Keratinocyte (primary cell): ENCODE data around the gene OR4D9. TPM values are rescaled to one million over a fixed set of nuclear protein-coding genes. Genes with fewer than 3 reads are reported as not detected.
"Not testable (repeated sequence)": the region's sequence is repeated elsewhere in the genome, so short reads cannot be mapped to it uniquely, and the experiment has no call there.

Experiments
- DNase-seq: peaks from one replicate; pipeline ENCODE4 v3.0.0-alpha.2; 2011; ENCODE audit warnings: low read depth, missing footprints, low spot score
- FAIRE-seq: peaks from 2 replicates; lab custom pipeline; 2011; peaks lifted over from hg19 to GRCh38; lab: Jason Lieb, UNC
- H2AFZ ChIP-seq: 2 replicates; pipeline ENCODE4 v1.6.0; 2012; ENCODE audit warnings: low read length, control low read depth, inconsistent platforms; ENCODE audit not compliant: control insufficient read depth
- H3K27ac ChIP-seq: 2 replicates; pipeline ENCODE4 v1.5.1; 2011; ENCODE audit warnings: low read length; ENCODE audit not compliant: control insufficient read depth, insufficient read depth
- H3K27me3 ChIP-seq: 3 replicates; pipeline ENCODE4 v1.6.0; 2011; ENCODE audit warnings: low read length; ENCODE audit not compliant: control insufficient read depth, insufficient read depth; ENCODE audit errors: extremely low read depth
- H3K36me3 ChIP-seq, 2 experiments: 2 replicates in 1 of 2; 3 replicates in 1 of 2; pipeline ENCODE4 v1.5.1; 2011; ENCODE audit warnings: low read length in 2 of 2, mild to moderate bottlenecking in 1 of 2; ENCODE audit not compliant: control insufficient read depth in 2 of 2, insufficient read depth in 2 of 2; ENCODE audit errors: extremely low read depth in 1 of 2
- H3K4me1 ChIP-seq: 3 replicates; pipeline ENCODE4 v1.5.1; 2011; ENCODE audit warnings: low read length; ENCODE audit not compliant: control insufficient read depth, insufficient read depth; ENCODE audit errors: extremely low read depth
- H3K4me2 ChIP-seq: 3 replicates; pipeline ENCODE4 v1.6.0; 2011; ENCODE audit warnings: low read depth, low read length; ENCODE audit not compliant: control insufficient read depth, insufficient read depth; ENCODE audit errors: extremely low read depth
- H3K4me3 ChIP-seq, 3 experiments: fragments of 200-600 bp in 1 of 3; sonication (generic) in 1 of 3; 2 replicates in 2 of 3; 3 replicates in 1 of 3; pipeline ENCODE4 v1.5.1; 2011 to 2016; ENCODE audit warnings: low read length in 3 of 3, mild to moderate bottlenecking in 3 of 3, control low read depth in 2 of 3, inconsistent platforms in 1 of 3, low read depth in 1 of 3, mixed read lengths in 1 of 3, mixed run types in 1 of 3, moderate library complexity in 1 of 3; ENCODE audit not compliant: control insufficient read depth in 2 of 3, insufficient read depth in 2 of 3; ENCODE audit errors: extremely low read depth in 1 of 3
- H3K79me2 ChIP-seq: 2 replicates; pipeline ENCODE4 v1.6.0; 2012; ENCODE audit warnings: low read length; ENCODE audit not compliant: control insufficient read depth, insufficient read depth
- H3K9ac ChIP-seq: 3 replicates; pipeline ENCODE4 v1.6.0; 2011; ENCODE audit warnings: low read length; ENCODE audit not compliant: control insufficient read depth, insufficient read depth; ENCODE audit errors: extremely low read depth
- H3K9me1 ChIP-seq: 3 replicates; pipeline ENCODE4 v1.6.0; 2011; ENCODE audit warnings: low read length; ENCODE audit not compliant: control insufficient read depth, insufficient read depth; ENCODE audit errors: extremely low read depth
- H3K9me3 ChIP-seq: 2 replicates; pipeline ENCODE4 v1.5.1; 2012; ENCODE audit warnings: low read depth, low read length; ENCODE audit not compliant: control insufficient read depth
- H4K20me1 ChIP-seq: 3 replicates; pipeline ENCODE4 v1.6.0; 2011; ENCODE audit warnings: low read length; ENCODE audit not compliant: control insufficient read depth, insufficient read depth; ENCODE audit errors: extremely low read depth
- EZH2 ChIP-seq: IDR thresholded peaks from one replicate; pipeline ENCODE4 v1.6.1; 2012; ENCODE audit warnings: inconsistent platforms, mild to moderate bottlenecking, low read length, moderate library complexity
- dilution Hi-C: fragments of 300-500 bp; cut with MboI; formaldehyde crosslinking; loops from one replicate; pipeline ENCODE4 v1.7.0; 2020; ENCODE audit warnings: low sequenced_read_pairs; ENCODE audit not compliant: extremely low pct_ligation_motif_present
- polyA plus RNA-seq, 5 experiments: library from polyadenylated mRNA; depleted of rRNA in 3 of 5; stranded (reverse) in 3 of 5; stranded (forward) in 1 of 5; unstranded in 1 of 5; fragments of >200 nt; gene quantifications; 1 replicate in 1 of 5; 2 replicates in 3 of 5; 3 replicates in 1 of 5; pipeline versions ENCODE4 v1.2.1 to v1.2.3, GENCODE V29; 2011 to 2012; ENCODE audit warnings: missing spikeins in 2 of 5, low read depth in 1 of 5, low replicate concordance in 1 of 5
- TF ChIP-seq, protein P1 (sequence below), 3 experiments: IDR thresholded peaks in 1 of 3; conservative IDR thresholded peaks in 1 of 3; optimal IDR thresholded peaks in 1 of 3; 2 replicates in 2 of 3; 3 replicates in 1 of 3; pipeline versions ENCODE3 to v1.5.1; 2011; ENCODE audit warnings: low read length in 3 of 3, mild to moderate bottlenecking in 3 of 3, moderate library complexity in 2 of 3, control low read depth in 1 of 3, inconsistent platforms in 1 of 3; ENCODE audit not compliant: insufficient read depth in 2 of 3; ENCODE audit errors: extremely low read depth in 1 of 3

OR4D9 gene
- polyA plus RNA-seq, 1 donor (not counting 4 experiments of a cell fraction or from before 2014, with no cell fraction given): not detected

DNA sequence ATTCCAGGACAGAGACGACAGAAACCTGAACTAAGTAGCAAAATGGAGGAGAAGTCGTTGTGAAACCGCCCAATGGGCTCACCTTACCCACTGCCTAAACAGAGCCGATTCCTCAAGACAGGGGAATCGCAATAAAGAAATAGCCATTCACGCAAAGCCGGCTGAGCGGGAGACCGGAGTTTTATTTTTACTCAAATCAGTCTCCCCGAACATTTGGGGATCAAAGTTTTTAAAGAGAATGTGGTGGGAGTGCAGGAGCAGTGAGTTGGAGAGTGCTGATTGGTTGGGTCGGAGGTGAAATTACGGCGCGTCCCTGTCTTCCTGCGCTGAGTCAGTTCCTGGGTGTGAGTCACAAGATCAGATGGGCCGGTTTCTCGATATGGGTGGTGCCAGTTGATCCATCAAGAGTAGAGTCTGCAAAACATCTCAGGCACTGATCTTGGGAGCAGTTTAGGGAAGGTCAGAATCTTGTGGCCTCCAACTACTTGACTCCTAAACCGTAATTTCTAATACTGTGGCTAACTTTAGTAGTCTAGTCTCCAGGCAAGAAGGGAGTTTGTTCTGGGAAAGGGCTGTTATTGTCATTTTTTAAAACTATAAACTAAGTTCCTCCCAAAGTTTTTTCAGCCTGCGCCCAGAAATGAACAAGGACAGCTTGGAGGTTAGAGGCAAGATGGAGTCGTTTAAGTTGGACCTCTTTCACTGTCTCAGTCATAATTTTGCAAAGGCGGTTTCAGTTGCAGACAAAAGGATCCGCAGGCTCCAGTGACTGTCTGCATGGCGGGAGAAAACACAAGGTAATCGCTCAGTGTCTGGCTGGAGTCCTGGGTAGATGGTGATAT, 34.1 kb downstream of the OR4D9 start:
- H2AFZ ChIP-seq: no peak overlapping the region
- peaks cover 13% of the 10 kb centered on the region for H3K4me1 ChIP-seq
- no peaks in the 10 kb centered on the region for H3K36me3 ChIP-seq
- no peaks in the 10 kb centered on the region for H3K9me3 ChIP-seq
- TF ChIP-seq, protein P1, sequence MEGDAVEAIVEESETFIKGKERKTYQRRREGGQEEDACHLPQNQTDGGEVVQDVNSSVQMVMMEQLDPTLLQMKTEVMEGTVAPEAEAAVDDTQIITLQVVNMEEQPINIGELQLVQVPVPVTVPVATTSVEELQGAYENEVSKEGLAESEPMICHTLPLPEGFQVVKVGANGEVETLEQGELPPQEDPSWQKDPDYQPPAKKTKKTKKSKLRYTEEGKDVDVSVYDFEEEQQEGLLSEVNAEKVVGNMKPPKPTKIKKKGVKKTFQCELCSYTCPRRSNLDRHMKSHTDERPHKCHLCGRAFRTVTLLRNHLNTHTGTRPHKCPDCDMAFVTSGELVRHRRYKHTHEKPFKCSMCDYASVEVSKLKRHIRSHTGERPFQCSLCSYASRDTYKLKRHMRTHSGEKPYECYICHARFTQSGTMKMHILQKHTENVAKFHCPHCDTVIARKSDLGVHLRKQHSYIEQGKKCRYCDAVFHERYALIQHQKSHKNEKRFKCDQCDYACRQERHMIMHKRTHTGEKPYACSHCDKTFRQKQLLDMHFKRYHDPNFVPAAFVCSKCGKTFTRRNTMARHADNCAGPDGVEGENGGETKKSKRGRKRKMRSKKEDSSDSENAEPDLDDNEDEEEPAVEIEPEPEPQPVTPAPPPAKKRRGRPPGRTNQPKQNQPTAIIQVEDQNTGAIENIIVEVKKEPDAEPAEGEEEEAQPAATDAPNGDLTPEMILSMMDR (optimal IDR thresholded peaks at IDR 0.05 in 1 of 3, IDR thresholded peaks at IDR 0.05 in 1 of 3, conservative IDR thresholded peaks at IDR 0.05 in 1 of 3; ENCODE audit: extremely low read depth in 1 of 3, insufficient read depth in 2 of 3, low read length in 3 of 3): no peak
- no peak for TF ChIP-seq EZH2
- H3K27me3 ChIP-seq: no peaks in the 10 kb centered on the region
- no peaks in the 10 kb centered on the region for H3K9me1 ChIP-seq
- H4K20me1 ChIP-seq: no peaks in the 10 kb centered on the region
- no peak for DNase-seq
- dilution Hi-C loops: no loop called here
- FAIRE-seq: no peak
- H3K4me2 ChIP-seq: no peak overlapping the region
- H3K9ac ChIP-seq: no peak overlapping the region
- peak overlapping the region; percentile 43 for H3K27ac ChIP-seq
- H3K4me3 ChIP-seq: no peak overlapping the region
- no peaks in the 10 kb centered on the region for H3K79me2 ChIP-seq

DNA sequence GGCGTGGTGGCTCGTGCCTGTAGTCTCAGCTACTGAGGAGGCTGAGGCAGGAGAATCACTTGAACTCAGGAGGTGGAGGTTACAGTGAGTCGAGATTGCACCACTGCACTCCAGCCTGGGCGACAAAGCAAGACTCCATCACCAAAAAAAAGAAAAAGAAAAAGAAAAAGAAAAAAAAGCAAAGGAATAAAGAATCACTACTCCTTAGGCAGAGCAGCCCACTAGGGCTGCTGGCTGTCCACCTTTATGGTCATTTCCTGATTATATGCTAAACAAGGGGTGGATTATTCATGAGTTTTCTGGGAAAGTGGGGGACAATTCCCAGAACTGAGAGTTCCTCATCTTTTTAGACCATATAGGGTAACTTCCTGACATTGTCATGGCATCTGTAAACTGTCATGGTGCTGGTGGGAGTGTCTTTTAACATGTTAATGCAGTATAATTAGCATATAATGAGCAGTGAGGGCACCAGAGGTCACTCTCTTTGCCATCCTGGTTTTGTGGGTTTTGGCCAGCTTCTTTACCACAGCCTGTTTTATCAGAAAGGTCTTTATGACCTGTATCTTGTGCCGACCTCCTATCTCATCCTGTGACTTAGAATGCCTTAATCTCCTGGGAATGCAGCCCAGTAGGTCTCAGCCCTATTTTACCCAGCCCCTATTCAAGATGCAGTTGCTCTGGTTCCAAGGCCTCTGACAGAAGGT, 36.4 kb downstream of the OR4D9 start:
- DNase-seq, H3K9ac ChIP-seq, H3K27me3 ChIP-seq, H3K4me3 ChIP-seq, H3K9me3 ChIP-seq, H3K36me3 ChIP-seq, FAIRE-seq, H3K4me2 ChIP-seq, dilution Hi-C loops, H4K20me1 ChIP-seq, H3K79me2 ChIP-seq, H2AFZ ChIP-seq, H3K9me1 ChIP-seq, H3K27ac ChIP-seq: not testable (repeated sequence)
- peaks cover 13% of the 10 kb centered on the region for H3K4me1 ChIP-seq
